Smooth muscle cell (in vitro differentiated cells): ENCODE results near the gene SLC7A1. TPM values are rescaled to one million over a fixed set of nuclear protein-coding genes. Genes with fewer than 3 reads are reported as not detected.

Experiments
- DNase-seq: peaks from one replicate; lab custom pipeline; 2025; ENCODE audit not compliant: unreplicated experiment; lab: John Stamatoyannopoulos, UW
- H2AFZ ChIP-seq: fragments of 200-600 bp; sonication (generic); 2 replicates; pipeline ENCODE4 v1.6.0; 2016; ENCODE audit warnings: antibody characterized with exemption, low read depth, mild to moderate bottlenecking
- H3F3A ChIP-seq: fragments of 200-600 bp; sonication (generic); 2 replicates; pipeline ENCODE4 v1.6.0; 2017; ENCODE audit warnings: antibody characterized with exemption, low read depth
- H3K27ac ChIP-seq: fragments of 200-600 bp; sonication (generic); 2 replicates; pipeline ENCODE4 v1.5.1; 2016; ENCODE audit warnings: low read depth, mild to moderate bottlenecking
- H3K27me3 ChIP-seq: fragments of 200-600 bp; sonication (generic); 2 replicates; pipeline ENCODE4 v1.6.1; 2016; ENCODE audit warnings: low read depth, mild to moderate bottlenecking
- H3K36me3 ChIP-seq: fragments of 200-600 bp; sonication (generic); 2 replicates; pipeline ENCODE4 v1.5.1; 2016; ENCODE audit warnings: low read depth
- H3K4me1 ChIP-seq: fragments of 200-600 bp; sonication (generic); 2 replicates; pipeline ENCODE4 v1.5.1; 2016; ENCODE audit warnings: low read depth
- H3K4me2 ChIP-seq: fragments of 200-600 bp; sonication (generic); 2 replicates; pipeline ENCODE4 v1.6.0; 2016; ENCODE audit warnings: mild to moderate bottlenecking
- H3K4me3 ChIP-seq: fragments of 200-600 bp; sonication (generic); 2 replicates; pipeline ENCODE4 v1.5.1; 2016; ENCODE audit warnings: mild to moderate bottlenecking
- H3K79me2 ChIP-seq: fragments of 200-600 bp; sonication (generic); 2 replicates; pipeline ENCODE4 v1.6.0; 2016; ENCODE audit warnings: low read depth, mild to moderate bottlenecking
- H3K9ac ChIP-seq: fragments of 200-600 bp; sonication (generic); 2 replicates; pipeline ENCODE4 v1.6.0; 2016; ENCODE audit warnings: low read depth
- H3K9me3 ChIP-seq: fragments of 200-600 bp; sonication (generic); replicated peaks from 2 replicates; pipeline ENCODE4 v1.5.1; 2016; ENCODE audit warnings: low read depth
- H4K20me1 ChIP-seq: fragments of 200-600 bp; sonication (generic); 2 replicates; pipeline ENCODE4 v1.6.0; 2016; ENCODE audit warnings: low read depth
- CTCF ChIP-seq: fragments of 200-600 bp; sonication (generic); IDR thresholded peaks from 2 replicates; pipeline ENCODE4 v1.5.1; 2017; ENCODE audit warnings: borderline replicate concordance, mild to moderate bottlenecking, antibody characterized with exemption; ENCODE audit not compliant: insufficient read depth, poor library complexity, severe bottlenecking
- WGBS: methylation state at CpG from one replicate; pipeline ENCODE4 v1.1.7; 2016; ENCODE audit warnings: low lambda C conversion rate; 5-methylcytosine and 5-hydroxymethylcytosine counted together
- polyA plus RNA-seq: library from polyadenylated mRNA; unstranded; fragments of >200 nt; fragmentation: Nextera tagmentation; extraction: Ambion mirVana; gene quantifications from 2 replicates; pipeline ENCODE4 v1.2.1, GENCODE V29; 2016
- total RNA-seq: library from RNA; depleted of rRNA; stranded (reverse); fragments of >200 nt; gene quantifications from 2 replicates; pipeline ENCODE4 v1.2.3, GENCODE V29; 2014

SLC7A1 gene
- total and polyA plus RNA-seq, 2 experiments from 2014 or later, result 7.9 to 36.6 TPM

DNA sequence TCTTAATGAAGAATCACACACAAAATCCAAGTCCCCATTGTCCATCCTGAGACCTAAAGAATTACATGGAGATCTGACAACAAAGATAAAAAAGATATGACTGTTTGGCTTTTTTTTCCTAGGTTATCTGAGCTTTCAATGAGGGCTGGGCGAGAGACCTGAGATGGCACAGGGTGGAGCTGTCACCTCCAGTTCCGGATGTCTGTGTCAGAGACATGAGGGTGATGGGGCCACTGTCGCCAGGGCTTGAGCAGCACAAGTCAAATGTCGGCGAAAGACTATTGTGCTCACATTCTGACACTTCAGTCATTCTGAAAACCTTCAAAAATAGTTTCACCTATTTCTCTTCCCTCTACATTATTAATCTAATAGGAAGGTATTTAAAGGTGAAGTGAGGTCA lies 65.7 kb downstream of the SLC7A1 start:
- Histone ChIP-seq H3K4me1 (no peaks in the 10 kb centered on the region), H3K9ac (no peak overlapping the region), H3K79me2 (no peaks in the 10 kb centered on the region), H3K4me3 (no peak overlapping the region), H2AFZ (no peak overlapping the region), H3K27me3 (no peaks in the 10 kb centered on the region), H3K9me3 (no peaks in the 10 kb centered on the region), H3K27ac (no peak overlapping the region), H3K4me2 (no peak overlapping the region), H3K36me3 (peaks cover 8% of the 10 kb centered on the region), H3F3A (peaks cover 3% of the 10 kb centered on the region), H4K20me1 (peaks cover 5% of the 10 kb centered on the region)
- TF ChIP-seq CTCF, result no peak
- DNase-seq, result no peak
- WGBS, result 97% methylated on average over 5 of the region's 5 CpGs

GRCh38 chr13:29527916-29528315 lies 67.6 kb downstream of the SLC7A1 start:
- Histone ChIP-seq H3K79me2 (no peaks in the 10 kb centered on the region), H3K9ac (no peak overlapping the region), H3K4me3 (no peak overlapping the region), H2AFZ (no peak overlapping the region), H3K36me3 (peaks cover 8% of the 10 kb centered on the region), H3K27ac (no peak overlapping the region), H3K4me1 (no peaks in the 10 kb centered on the region), H3K4me2 (no peak overlapping the region), H3K27me3 (no peaks in the 10 kb centered on the region), H3K9me3 (no peaks in the 10 kb centered on the region), H3F3A (peaks cover 3% of the 10 kb centered on the region), H4K20me1 (peaks cover 5% of the 10 kb centered on the region)
- no peak for TF ChIP-seq CTCF
- DNase-seq, result no peak
- WGBS, result 94% methylated on average over 5 of the region's 5 CpGs

GRCh38 chr13:29527511-29527910 lies 68.0 kb downstream of the SLC7A1 start:
- Histone ChIP-seq H3K4me1 (no peaks in the 10 kb centered on the region), H3K4me2 (no peak overlapping the region), H2AFZ (no peak overlapping the region), H3K36me3 (peaks cover 8% of the 10 kb centered on the region), H3K4me3 (no peak overlapping the region), H3F3A (peaks cover 3% of the 10 kb centered on the region), H4K20me1 (peaks cover 5% of the 10 kb centered on the region), H3K9ac (no peak overlapping the region), H3K79me2 (no peaks in the 10 kb centered on the region), H3K27me3 (no peaks in the 10 kb centered on the region), H3K27ac (no peak overlapping the region), H3K9me3 (no peaks in the 10 kb centered on the region)
- DNase-seq, result no peak
- WGBS, result 97% methylated on average over 8 of the region's 8 CpGs
- no peak for TF ChIP-seq CTCF

GRCh38 chr13:29526741-29527140 lies 68.7 kb downstream of the SLC7A1 start:
- Histone ChIP-seq H3K9ac (no peak overlapping the region), H3K9me3 (no peaks in the 10 kb centered on the region), H3K4me1 (no peaks in the 10 kb centered on the region), H3F3A (peaks cover 3% of the 10 kb centered on the region), H3K36me3 (peaks cover 8% of the 10 kb centered on the region), H3K27me3 (no peaks in the 10 kb centered on the region), H3K79me2 (no peaks in the 10 kb centered on the region), H3K4me3 (no peak overlapping the region), H3K4me2 (no peak overlapping the region), H4K20me1 (peaks cover 5% of the 10 kb centered on the region), H2AFZ (no peak overlapping the region), H3K27ac (no peak overlapping the region)
- no peak for DNase-seq
- WGBS, result 97% methylated on average over 12 of the region's 14 CpGs
- no peak for TF ChIP-seq CTCF
